HCT116 (cell line): Measurements from ENCODE around the gene CCNJ. TPM values are rescaled to one million over a fixed set of nuclear protein-coding genes. Genes with fewer than 3 reads are reported as not detected.

Source experiments
- ATAC-seq: fragments of 200-7000 bp; cut with Tn5 transposase; 2 replicates; pipeline ENCODE4 v1.9.1; 2020; ENCODE audit warnings: mild to moderate bottlenecking, moderate library complexity
- BruUV-seq: library from RNA; stranded (reverse); fragments of 400-500 nt; replicated peaks from 2 replicates; lab custom pipeline; 2021; lab: Mats Ljungman, UMichigan
- CTCF ChIA-PET: fragments of 300-600 bp; sonication (Branson Sonifier 250); formaldehyde crosslinking; loops from one replicate; lab custom pipeline; 2021; ENCODE audit warnings: antibody characterized with exemption; lab: Charles Lee
- POLR2A ChIA-PET: fragments of 300-600, 350-600 bp; sonication (Branson Sonifier 250); formaldehyde crosslinking; loops from one replicate; lab custom pipeline; 2021; ENCODE audit warnings: antibody characterized with exemption; lab: Charles Lee
- RAD21 ChIA-PET, 2 experiments: fragments of 300-600 bp; sonication (Branson Sonifier 250); formaldehyde crosslinking; loops; one replicate each; lab custom pipeline; 2023; ENCODE audit warnings: low total read pairs in 2 of 2; ENCODE audit not compliant: uncharacterized antibody in 2 of 2, unreplicated experiment in 2 of 2, low non-redundant PET in 1 of 2; lab: Charles Lee
- DNase-seq: peaks from one replicate; pipeline ENCODE4 v3.0.0-alpha.2; 2010; ENCODE audit warnings: low read depth, low spot score
- H2AFZ ChIP-seq: fragments of 200-600 bp; shearing (Covaris generic), sonication (generic); 2 replicates; pipeline ENCODE4 v1.6.1; 2017; ENCODE audit warnings: low read depth, mixed run types, mixed read lengths, antibody characterized with exemption, low read length; ENCODE audit not compliant: poor library complexity, severe bottlenecking
- H3K27ac ChIP-seq: 2 replicates; pipeline ENCODE4 v1.5.1; 2012; ENCODE audit warnings: low read depth, low read length
- H3K27me3 ChIP-seq: fragments of 200-600 bp; sonication (generic); 2 replicates; pipeline ENCODE4 v1.6.1; 2016; ENCODE audit warnings: mixed run types, low read length, mixed read lengths; ENCODE audit not compliant: insufficient read depth
- H3K36me3 ChIP-seq, 2 experiments: fragments of 200-500 bp in 1 of 2; fragments of 200-600 bp in 1 of 2; sonication (Bioruptor generic) in 1 of 2; sonication (generic) in 1 of 2; 2 replicates each; pipeline versions ENCODE4 v1.5.1 to v1.6.1; 2014 to 2016; ENCODE audit warnings: low read length in 2 of 2, inconsistent platforms in 1 of 2, mixed read lengths in 1 of 2, mixed run types in 1 of 2; ENCODE audit not compliant: insufficient read depth in 2 of 2, control insufficient read depth in 1 of 2
- H3K4me1 ChIP-seq, 2 experiments: fragments of 200-600 bp in 1 of 2; sonication (generic) in 1 of 2; 2 replicates each; pipeline versions ENCODE4 v1.5.1 to v1.6.1; 2012 to 2017; ENCODE audit warnings: low read length in 2 of 2, inconsistent platforms in 1 of 2, mild to moderate bottlenecking in 1 of 2, mixed read lengths in 1 of 2, mixed run types in 1 of 2, moderate library complexity in 1 of 2; ENCODE audit not compliant: insufficient read depth in 2 of 2, control insufficient read depth in 1 of 2
- H3K4me2 ChIP-seq: fragments of 200-600 bp; sonication (generic); 2 replicates; pipeline ENCODE4 v1.6.1; 2017; ENCODE audit warnings: mixed run types, low read length, mixed read lengths
- H3K4me3 ChIP-seq, 2 experiments: fragments of 200-600 bp in 1 of 2; sonication (generic) in 1 of 2; replicated peaks in 1 of 2; 2 replicates each; pipeline ENCODE4 v1.5.1; 2011 to 2016; ENCODE audit warnings: low read length in 2 of 2, control low read depth in 1 of 2, low read depth in 1 of 2, mild to moderate bottlenecking in 1 of 2, mixed read lengths in 1 of 2, mixed run types in 1 of 2
- H3K79me2 ChIP-seq: fragments of 200-600 bp; sonication (generic); 2 replicates; pipeline ENCODE4 v1.6.1; 2017; ENCODE audit warnings: mild to moderate bottlenecking, mixed run types, low read length, moderate library complexity, mixed read lengths; ENCODE audit not compliant: insufficient read depth
- H3K9ac ChIP-seq: fragments of 200-600 bp; sonication (generic); 2 replicates; pipeline ENCODE4 v1.6.1; 2016; ENCODE audit warnings: low read length, mixed read lengths
- H3K9me2 ChIP-seq: fragments of 200-600 bp; sonication (generic), shearing (Covaris generic); 2 replicates; pipeline ENCODE4 v1.6.1; 2017; ENCODE audit warnings: mixed run types, mild to moderate bottlenecking, moderate library complexity; ENCODE audit not compliant: insufficient read depth
- H3K9me3 ChIP-seq, 2 experiments: fragments of 200-500 bp in 1 of 2; fragments of 200-600 bp in 1 of 2; sonication (Bioruptor generic) in 1 of 2; sonication (generic) in 1 of 2; 2 replicates each; pipeline ENCODE4 v1.6.1; 2014 to 2017; ENCODE audit warnings: low read length in 2 of 2, mixed read lengths in 2 of 2, inconsistent platforms in 1 of 2, low read depth in 1 of 2, mild to moderate bottlenecking in 1 of 2, mixed run types in 1 of 2, moderate library complexity in 1 of 2; ENCODE audit not compliant: control insufficient read depth in 1 of 2, insufficient read depth in 1 of 2
- H4K20me1 ChIP-seq: fragments of 200-600 bp; sonication (generic), shearing (Covaris generic); 2 replicates; pipeline ENCODE4 v1.6.1; 2017; ENCODE audit warnings: mixed run types, mild to moderate bottlenecking, moderate library complexity; ENCODE audit not compliant: insufficient read depth
- ATF3 ChIP-seq: IDR thresholded peaks from 2 replicates; pipeline ENCODE4 v1.6.1; 2012
- CBX3 ChIP-seq: IDR thresholded peaks from 2 replicates; pipeline ENCODE4 v1.6.1; 2012; ENCODE audit warnings: low read depth
- CEBPB ChIP-seq: IDR thresholded peaks from 2 replicates; pipeline ENCODE4 v1.6.1; 2012; ENCODE audit warnings: low read depth
- CTCF ChIP-seq, 3 experiments: fragments of 200-600 bp in 1 of 3; sonication (generic) in 1 of 3; IDR thresholded peaks in 2 of 3; conservative IDR thresholded peaks in 1 of 3; 2 replicates each; pipeline ENCODE4 v1.5.1; 2012 to 2017; ENCODE audit warnings: low read depth in 2 of 3, low read length in 2 of 3, antibody characterized with exemption in 1 of 3, borderline replicate concordance in 1 of 3, control low read depth in 1 of 3, mild to moderate bottlenecking in 1 of 3, mixed read lengths in 1 of 3, mixed run types in 1 of 3, moderate library complexity in 1 of 3; ENCODE audit not compliant: insufficient read depth in 1 of 3
- ELF1 ChIP-seq: IDR thresholded peaks from 2 replicates; pipeline ENCODE4 v1.6.1; 2012; ENCODE audit warnings: low read depth, borderline replicate concordance
- EZH2 ChIP-seq: fragments of 200-600 bp; sonication (generic); IDR thresholded peaks from 2 replicates; pipeline ENCODE4 v1.6.1; 2017; ENCODE audit warnings: antibody characterized with exemption, mixed run types
- FOSL1 ChIP-seq: IDR thresholded peaks from 2 replicates; pipeline ENCODE4 v1.6.1; 2012; ENCODE audit warnings: low read depth
- POLR2A ChIP-seq: IDR thresholded peaks from 2 replicates; pipeline ENCODE4 v1.7.0; 2011; ENCODE audit warnings: borderline replicate concordance; ENCODE audit not compliant: insufficient read depth, insufficient read length; ENCODE audit errors: extremely low read depth
- POLR2AphosphoS5 ChIP-seq: IDR thresholded peaks from 2 replicates; pipeline ENCODE4 v1.6.1; 2011; ENCODE audit warnings: mild to moderate bottlenecking, low read depth, low read length, moderate library complexity
- RAD21 ChIP-seq: IDR thresholded peaks from 2 replicates; pipeline ENCODE4 v1.6.1; 2012; ENCODE audit warnings: low read depth, mild to moderate bottlenecking
- SIN3A ChIP-seq: IDR thresholded peaks from 2 replicates; pipeline ENCODE4 v1.6.1; 2012; ENCODE audit warnings: low read depth
- SP1 ChIP-seq: IDR thresholded peaks from 2 replicates; pipeline ENCODE4 v1.6.1; 2012; ENCODE audit warnings: low read depth
- SRF ChIP-seq: IDR thresholded peaks from 2 replicates; pipeline ENCODE4 v1.6.1; 2012; ENCODE audit warnings: low read depth
- TCF7L2 ChIP-seq: IDR thresholded peaks from 2 replicates; pipeline ENCODE4 v1.7.0; 2011; ENCODE audit warnings: borderline replicate concordance, inconsistent platforms; ENCODE audit not compliant: insufficient read depth, insufficient read length; ENCODE audit errors: extremely low read depth
- YY1 ChIP-seq: IDR thresholded peaks from 2 replicates; pipeline ENCODE4 v1.6.1; 2011; ENCODE audit warnings: low read length, low read depth, moderate library complexity, mild to moderate bottlenecking; ENCODE audit not compliant: insufficient replicate concordance; ENCODE audit errors: extremely low read depth
- ZBTB33 ChIP-seq: IDR thresholded peaks from 2 replicates; pipeline ENCODE4 v1.6.1; 2011; ENCODE audit warnings: mild to moderate bottlenecking, low read length, moderate library complexity; ENCODE audit not compliant: insufficient replicate concordance; ENCODE audit errors: extremely low read depth
- ZNF274 ChIP-seq: fragments of 200-500 bp; sonication (Bioruptor generic); IDR thresholded peaks from 2 replicates; pipeline ENCODE4 v1.6.1; 2014; ENCODE audit warnings: mild to moderate bottlenecking, low read depth, low read length, inconsistent platforms
- intact Hi-C: fragments of 100-400 bp; cut with micrococcal nuclease; formaldehyde crosslinking; loops from 2 replicates; pipeline ENCODE4 v1.10.0; 2022
- total RNA-seq: library from RNA; stranded (reverse); gene quantifications from one replicate; pipeline ENCODE4 v1.2.1, GENCODE V29; 2021; ENCODE audit not compliant: unreplicated experiment

Gene CCNJ
- total RNA-seq, 1 experiment from 2014 or later = 12.2 TPM

- ChIA-PET POLR2A (no interaction called here), CTCF (no interaction called here), RAD21 (no interaction called here)
- no peak for DNase-seq
- no peaks in the 10 kb centered on the region for H4K20me1 ChIP-seq
- TF ChIP-seq ZNF274 = no peak
- TF ChIP-seq POLR2A = no peak
- TF ChIP-seq CEBPB = no peak
- TF ChIP-seq SIN3A = no peak
- no peak for TF ChIP-seq SRF
- no peak for TF ChIP-seq SP1
- no peak for TF ChIP-seq ELF1
- TF ChIP-seq POLR2AphosphoS5 = no peak
- TF ChIP-seq ATF3 = no peak
- no peak for TF ChIP-seq TCF7L2
- no peak for TF ChIP-seq CTCF (IDR thresholded peaks at IDR 0.05 in 2 of 3, conservative IDR thresholded peaks at IDR 0.05 in 1 of 3; ENCODE audit: borderline replicate concordance in 1 of 3, insufficient read depth in 1 of 3, low read depth in 2 of 3, low read length in 2 of 3)
- TF ChIP-seq EZH2 = no peak
- TF ChIP-seq ZBTB33 = no peak
- TF ChIP-seq YY1 = no peak
- no peak for TF ChIP-seq CBX3
- TF ChIP-seq RAD21 = no peak
- TF ChIP-seq FOSL1 = no peak
- no peaks in the 10 kb centered on the region for H3K36me3 ChIP-seq
- peaks cover 4 to 30% of the 10 kb centered on the region in 2 experiments; a peak in 3 of 4 replicates for H3K4me1 ChIP-seq
- H3K4me2 ChIP-seq = no peak overlapping the region
- no peak overlapping the region for H3K4me3 ChIP-seq
- intact Hi-C loops = no loop called here
- H3K79me2 ChIP-seq = no peaks in the 10 kb centered on the region
- no peak for ATAC-seq
- no peak overlapping the region for H3K9ac ChIP-seq
- H3K9me3 ChIP-seq = no peaks in the 10 kb centered on the region
- no peak overlapping the region for H2AFZ ChIP-seq
- no peaks in the 10 kb centered on the region for H3K27me3 ChIP-seq
- H3K27ac ChIP-seq = no peak overlapping the region
- no peaks in the 10 kb centered on the region for H3K9me2 ChIP-seq
- BruUV-seq = no TSS peak
These were observed 32.6 kb downstream of the CCNJ start for GRCh38 chr10:96075977-96076376.
